Neural progenitor cell (in vitro differentiated cells): ENCODE measurements around the gene PAK6. TPM values are rescaled to one million over a fixed set of nuclear protein-coding genes. Genes with fewer than 3 reads are reported as not detected.

Source experiments
- DNase-seq: peaks from one replicate; pipeline ENCODE4 v3.0.0-alpha.2; 2016; ENCODE audit warnings: low spot score
- H2AFZ ChIP-seq: fragments of 200-600 bp; sonication (generic); replicated peaks from 2 replicates; pipeline ENCODE4 v1.6.1; 2016; ENCODE audit warnings: antibody characterized with exemption
- H3F3A ChIP-seq: fragments of 200-600 bp; sonication (generic); 2 replicates; pipeline ENCODE4 v1.6.1; 2016; ENCODE audit warnings: antibody characterized with exemption, low read depth
- H3K27ac ChIP-seq: fragments of 200-600 bp; sonication (generic); 2 replicates; pipeline ENCODE4 v1.5.1; 2016; ENCODE audit warnings: mild to moderate bottlenecking
- H3K27me3 ChIP-seq: fragments of 200-600 bp; sonication (generic); 2 replicates; pipeline ENCODE4 v1.6.1; 2016; ENCODE audit warnings: mild to moderate bottlenecking, moderate library complexity
- H3K36me3 ChIP-seq: fragments of 200-600 bp; sonication (generic); 2 replicates; pipeline ENCODE4 v1.5.1; 2016
- H3K4me1 ChIP-seq: fragments of 200-600 bp; sonication (generic); 2 replicates; pipeline ENCODE4 v1.6.1; 2016; ENCODE audit warnings: mixed run types
- H3K4me2 ChIP-seq: fragments of 200-600 bp; sonication (generic); 2 replicates; pipeline ENCODE4 v1.6.1; 2016
- H3K4me3 ChIP-seq: fragments of 200-600 bp; sonication (generic); 2 replicates; pipeline ENCODE4 v1.5.1; 2016
- H3K79me2 ChIP-seq: fragments of 200-600 bp; sonication (generic); 2 replicates; pipeline ENCODE4 v1.6.1; 2016; ENCODE audit warnings: low read depth
- H3K9ac ChIP-seq: fragments of 200-600 bp; sonication (generic); 2 replicates; pipeline ENCODE4 v1.6.1; 2016
- H3K9me3 ChIP-seq: fragments of 200-600 bp; sonication (generic); 2 replicates; pipeline ENCODE4 v1.5.1; 2016; ENCODE audit warnings: low read depth
- H4K20me1 ChIP-seq: fragments of 200-600 bp; sonication (generic); 2 replicates; pipeline ENCODE4 v1.6.1; 2016; ENCODE audit warnings: low read depth
- H3K27ac Mint-ChIP-seq: 3 replicates; pipeline ENCODE4 v1.8.0; 2021; ENCODE audit warnings: mixed read lengths
- H3K27me3 Mint-ChIP-seq: 2 replicates; pipeline ENCODE4 v1.8.0; 2022; ENCODE audit warnings: low read depth, mild to moderate bottlenecking, inconsistent platforms, moderate library complexity, mixed read lengths; ENCODE audit not compliant: insufficient read depth
- H3K36me3 Mint-ChIP-seq: 3 replicates; pipeline ENCODE4 v1.8.0; 2021; ENCODE audit warnings: mixed read lengths
- H3K4me1 Mint-ChIP-seq: 3 replicates; pipeline ENCODE4 v1.8.0; 2021; ENCODE audit warnings: mixed read lengths
- H3K4me3 Mint-ChIP-seq: 3 replicates; pipeline ENCODE4 v1.8.0; 2021; ENCODE audit warnings: mild to moderate bottlenecking, moderate library complexity, mixed read lengths
- H3K9me3 Mint-ChIP-seq: 3 replicates; pipeline ENCODE4 v1.8.0; 2020; ENCODE audit warnings: mixed read lengths
- EZH2 ChIP-seq: fragments of 200-600 bp; sonication (generic); IDR thresholded peaks from 2 replicates; pipeline ENCODE4 v1.6.1; 2017; ENCODE audit warnings: antibody characterized with exemption, mild to moderate bottlenecking, moderate library complexity
- EZH2phosphoT487 ChIP-seq: fragments of 200-600 bp; sonication (generic); IDR thresholded peaks from 2 replicates; pipeline ENCODE4 v1.6.1; 2017; ENCODE audit warnings: antibody characterized with exemption
- total RNA-seq: library from RNA; depleted of rRNA; stranded (reverse); fragments of >200 nt; gene quantifications from 2 replicates; pipeline ENCODE4 v1.2.3, GENCODE V29; 2015; ENCODE audit warnings: low replicate concordance
- TF ChIP-seq, protein P1 (sequence below): fragments of 200-600 bp; sonication (generic); IDR thresholded peaks from 2 replicates; pipeline ENCODE4 v1.5.1; 2017; ENCODE audit warnings: antibody characterized with exemption, mild to moderate bottlenecking

The PAK6 gene
- total RNA-seq, 1 donor from 2014 or later: not detected

DNA sequence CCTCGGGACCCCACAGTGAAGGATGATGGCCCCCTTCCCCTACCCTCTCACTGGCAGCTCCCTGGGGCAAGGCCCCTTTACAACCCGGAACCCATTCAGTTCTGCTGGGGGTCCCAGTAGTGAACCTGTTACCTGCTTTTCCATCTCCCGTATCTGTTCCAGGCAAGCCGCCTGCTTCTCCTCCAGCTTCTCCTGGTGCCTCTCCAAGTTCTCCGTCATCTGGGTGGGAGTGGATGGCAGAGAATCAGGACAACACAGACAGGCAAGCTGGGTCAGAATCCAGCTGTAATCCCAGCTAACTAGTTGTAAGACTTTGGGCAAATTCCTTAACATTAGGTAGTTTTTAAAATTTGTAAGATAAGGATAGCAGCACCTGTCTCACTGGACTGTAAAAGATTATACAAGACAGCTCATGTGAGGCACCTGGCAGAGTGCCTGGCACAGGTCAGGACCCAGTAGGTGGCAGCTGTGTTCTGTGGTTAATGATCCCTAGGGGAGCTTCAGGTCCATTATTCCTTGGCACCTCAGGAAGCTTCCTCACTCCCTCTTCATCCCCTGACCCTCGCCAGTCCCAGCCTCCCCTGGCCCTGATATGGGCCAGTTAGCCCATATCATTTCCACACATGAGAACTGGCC is 50.4 kb downstream of the PAK6 start:
- peaks cover 14% of the 10 kb centered on the region for H3F3A ChIP-seq
- DNase-seq: no peak
- Mint-ChIP-seq H3K27ac (peak overlapping the region; percentile 59), H3K36me3 (no peaks in the 10 kb centered on the region), H3K9me3 (no peaks in the 10 kb centered on the region), H3K27me3 (peaks cover 25% of the 10 kb centered on the region), H3K4me1 (peaks cover 58% of the 10 kb centered on the region), H3K4me3 (peak overlapping the region; percentile 69)
- no peak overlapping the region for H3K9ac ChIP-seq
- H4K20me1 ChIP-seq: peaks cover 5% of the 10 kb centered on the region
- H2AFZ ChIP-seq: no peak overlapping the region
- H3K4me1 ChIP-seq: peaks cover 38% of the 10 kb centered on the region
- H3K79me2 ChIP-seq: no peaks in the 10 kb centered on the region
- H3K4me2 ChIP-seq: no peak overlapping the region
- no peak for TF ChIP-seq EZH2
- TF ChIP-seq, protein P1, sequence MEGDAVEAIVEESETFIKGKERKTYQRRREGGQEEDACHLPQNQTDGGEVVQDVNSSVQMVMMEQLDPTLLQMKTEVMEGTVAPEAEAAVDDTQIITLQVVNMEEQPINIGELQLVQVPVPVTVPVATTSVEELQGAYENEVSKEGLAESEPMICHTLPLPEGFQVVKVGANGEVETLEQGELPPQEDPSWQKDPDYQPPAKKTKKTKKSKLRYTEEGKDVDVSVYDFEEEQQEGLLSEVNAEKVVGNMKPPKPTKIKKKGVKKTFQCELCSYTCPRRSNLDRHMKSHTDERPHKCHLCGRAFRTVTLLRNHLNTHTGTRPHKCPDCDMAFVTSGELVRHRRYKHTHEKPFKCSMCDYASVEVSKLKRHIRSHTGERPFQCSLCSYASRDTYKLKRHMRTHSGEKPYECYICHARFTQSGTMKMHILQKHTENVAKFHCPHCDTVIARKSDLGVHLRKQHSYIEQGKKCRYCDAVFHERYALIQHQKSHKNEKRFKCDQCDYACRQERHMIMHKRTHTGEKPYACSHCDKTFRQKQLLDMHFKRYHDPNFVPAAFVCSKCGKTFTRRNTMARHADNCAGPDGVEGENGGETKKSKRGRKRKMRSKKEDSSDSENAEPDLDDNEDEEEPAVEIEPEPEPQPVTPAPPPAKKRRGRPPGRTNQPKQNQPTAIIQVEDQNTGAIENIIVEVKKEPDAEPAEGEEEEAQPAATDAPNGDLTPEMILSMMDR: no peak
- H3K9me3 ChIP-seq: no peaks in the 10 kb centered on the region
- no peak overlapping the region for H3K27ac ChIP-seq
- H3K36me3 ChIP-seq: no peaks in the 10 kb centered on the region
- peaks cover 96% of the 10 kb centered on the region for H3K27me3 ChIP-seq
- no peak overlapping the region for H3K4me3 ChIP-seq

DNA sequence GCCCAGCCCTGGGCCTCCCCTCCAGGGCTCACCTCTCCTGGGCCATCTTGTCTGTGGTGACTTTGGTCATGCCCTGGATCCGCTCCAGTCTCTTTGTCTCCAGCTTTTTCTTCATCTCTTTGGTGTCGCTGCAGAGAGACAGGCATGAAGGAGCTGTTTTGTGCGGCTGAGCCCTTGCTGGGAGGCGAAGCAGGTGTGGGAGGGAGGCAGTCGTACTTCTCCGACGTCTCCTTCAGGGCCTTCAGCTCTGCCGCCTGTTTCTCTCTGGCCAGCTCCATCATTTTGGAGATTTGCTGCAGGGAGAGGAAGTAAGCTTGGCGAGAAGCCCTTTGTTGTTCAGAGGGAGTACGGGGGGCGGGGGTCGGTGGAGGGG is 51.7 kb downstream of the PAK6 start:
- peak overlapping the region; percentile 79 for H2AFZ ChIP-seq
- H3F3A ChIP-seq: peaks cover 12% of the 10 kb centered on the region
- H4K20me1 ChIP-seq: no peaks in the 10 kb centered on the region
- H3K79me2 ChIP-seq: no peaks in the 10 kb centered on the region
- Mint-ChIP-seq H3K4me3 (peak overlapping the region; percentile 79), H3K27ac (peak overlapping the region; percentile 72), H3K4me1 (peaks cover 61% of the 10 kb centered on the region), H3K27me3 (peaks cover 22% of the 10 kb centered on the region), H3K9me3 (no peaks in the 10 kb centered on the region), H3K36me3 (no peaks in the 10 kb centered on the region)
- peak overlapping the region; percentile 83 for H3K4me2 ChIP-seq
- peaks cover 84% of the 10 kb centered on the region for H3K27me3 ChIP-seq
- TF ChIP-seq, protein P1: no peak
- TF ChIP-seq EZH2phosphoT487 (no peak), EZH2 (no peak)
- peaks cover 31% of the 10 kb centered on the region for H3K4me1 ChIP-seq
- H3K9me3 ChIP-seq: no peaks in the 10 kb centered on the region
- no peak overlapping the region for H3K9ac ChIP-seq
- H3K36me3 ChIP-seq: no peaks in the 10 kb centered on the region
- no peak for DNase-seq
- H3K27ac ChIP-seq: no peak overlapping the region
- no peak overlapping the region for H3K4me3 ChIP-seq

DNA sequence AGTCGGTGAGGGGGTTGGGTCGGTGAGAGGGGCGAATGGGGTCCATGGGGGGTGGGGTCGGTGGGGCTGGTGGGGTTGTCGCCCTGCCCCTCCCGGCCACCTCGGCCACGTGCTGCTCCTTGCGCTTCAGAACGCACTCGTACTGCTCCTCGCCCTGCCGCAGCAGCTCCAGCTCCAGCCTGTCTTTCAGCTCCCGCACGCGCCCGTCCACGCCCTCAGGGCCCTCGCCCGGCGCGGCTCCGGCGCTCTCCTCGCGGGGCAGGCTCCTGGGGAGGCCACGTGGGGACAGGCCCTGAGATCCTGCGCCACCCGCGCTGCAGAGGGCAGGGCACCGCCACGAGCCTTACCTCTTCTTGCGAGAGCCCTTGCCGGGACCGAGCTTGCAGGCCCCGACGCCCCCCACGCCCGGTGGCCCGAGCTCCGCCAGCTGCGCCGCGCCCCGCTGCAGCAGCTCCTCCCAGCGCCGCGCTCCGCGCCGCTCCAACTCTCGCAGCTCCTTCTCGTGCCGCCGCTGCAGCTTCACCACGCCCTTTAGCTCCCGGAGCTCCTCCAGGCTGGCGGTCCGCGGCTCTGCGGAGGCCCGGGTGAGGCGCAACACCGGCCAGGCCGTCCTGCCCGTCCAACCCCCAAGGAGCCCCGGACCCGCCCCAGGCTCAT is 52.2 kb downstream of the PAK6 start:
- no peak overlapping the region for H3K27ac Mint-ChIP-seq
- peaks cover 60% of the 10 kb centered on the region for H3K4me1 Mint-ChIP-seq
- Histone ChIP-seq H4K20me1 (no peaks in the 10 kb centered on the region), H3K9ac (no peak overlapping the region), H3K9me3 (no peaks in the 10 kb centered on the region), H3K4me1 (peaks cover 27% of the 10 kb centered on the region), H2AFZ (peak overlapping the region; percentile 87), H3K4me3 (peak overlapping the region; percentile 41), H3K27me3 (peaks cover 78% of the 10 kb centered on the region), H3F3A (peaks cover 12% of the 10 kb centered on the region), H3K36me3 (no peaks in the 10 kb centered on the region), H3K4me2 (peak overlapping the region; percentile 83), H3K79me2 (no peaks in the 10 kb centered on the region), H3K27ac (no peak overlapping the region)
- TF ChIP-seq, protein P1: no peak
- peak; percentile 51 for TF ChIP-seq EZH2phosphoT487
- peak; percentile 27 for TF ChIP-seq EZH2
- H3K9me3 Mint-ChIP-seq: no peaks in the 10 kb centered on the region
- peak; percentile 87 for DNase-seq
- peaks cover 22% of the 10 kb centered on the region for H3K27me3 Mint-ChIP-seq
- H3K4me3 Mint-ChIP-seq: no peak overlapping the region
- H3K36me3 Mint-ChIP-seq: no peaks in the 10 kb centered on the region
